HG03139 (cell line): ENCODE results near the gene PHYKPL.
"Not testable (repeated sequence)": the region's sequence is repeated elsewhere in the genome, so short reads cannot be mapped to it uniquely, and the experiment has no call there.

Experiments
- ATAC-seq: cut with Tn5 transposase; IDR thresholded peaks from one replicate; pipeline ENCODE4 v1.9.1; 2021; ENCODE audit not compliant: unreplicated experiment

The PHYKPL gene

DNA sequence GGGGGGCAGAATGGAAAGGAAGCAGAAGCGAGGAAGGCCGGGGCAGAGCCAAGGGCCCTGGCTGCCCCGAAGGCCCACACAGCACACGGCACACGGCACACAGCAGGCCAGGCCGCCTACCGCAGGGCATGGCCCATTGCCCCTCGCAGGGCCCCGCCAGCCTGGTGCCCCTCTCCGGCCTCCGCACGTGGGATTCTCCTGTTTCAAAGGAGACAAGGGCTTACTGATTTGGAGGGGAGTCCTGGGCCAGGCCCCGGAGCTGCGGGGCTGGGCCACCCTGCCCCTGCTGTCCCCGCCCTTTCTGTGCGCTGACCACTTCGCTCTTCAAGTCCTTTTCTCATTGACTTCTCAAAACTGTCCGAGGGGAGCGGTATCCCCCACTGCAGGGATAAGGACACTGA lies 7.7 kb upstream of the PHYKPL start:
- ATAC-seq, result no peak

DNA sequence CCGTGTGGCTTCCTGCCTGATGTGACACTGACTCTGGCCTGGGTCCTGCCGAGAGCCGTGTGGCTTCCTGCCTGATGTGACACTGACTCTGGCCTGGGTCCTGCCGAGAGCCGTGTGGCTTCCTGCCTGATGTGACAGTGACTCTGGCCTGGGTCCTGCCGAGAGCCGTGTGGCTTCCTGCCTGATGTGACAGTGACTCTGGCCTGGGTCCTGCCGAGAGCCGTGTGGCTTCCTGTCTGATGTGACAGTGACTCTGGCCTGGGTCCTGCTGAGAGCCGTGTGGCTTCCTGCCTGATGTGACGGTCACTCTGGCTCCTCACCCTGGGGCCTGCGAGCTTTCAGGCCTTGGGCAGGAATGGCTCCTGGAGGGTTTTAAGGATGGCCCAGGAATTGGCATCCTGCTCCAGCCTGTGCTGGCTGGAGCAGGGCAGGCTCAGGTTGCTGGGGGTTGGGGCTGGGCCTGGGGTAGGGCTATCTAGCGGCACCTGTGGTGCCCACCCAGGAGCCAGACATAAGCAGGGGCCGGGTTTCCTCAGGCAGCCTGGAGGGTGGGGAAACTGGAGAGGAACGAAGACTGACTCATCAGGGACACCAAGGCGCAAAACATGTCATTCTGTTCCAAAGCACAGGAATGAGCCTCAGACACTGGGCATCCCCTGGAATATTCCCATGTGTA lies 7.2 kb upstream of the PHYKPL start:
- not testable (repeated sequence) for ATAC-seq

DNA sequence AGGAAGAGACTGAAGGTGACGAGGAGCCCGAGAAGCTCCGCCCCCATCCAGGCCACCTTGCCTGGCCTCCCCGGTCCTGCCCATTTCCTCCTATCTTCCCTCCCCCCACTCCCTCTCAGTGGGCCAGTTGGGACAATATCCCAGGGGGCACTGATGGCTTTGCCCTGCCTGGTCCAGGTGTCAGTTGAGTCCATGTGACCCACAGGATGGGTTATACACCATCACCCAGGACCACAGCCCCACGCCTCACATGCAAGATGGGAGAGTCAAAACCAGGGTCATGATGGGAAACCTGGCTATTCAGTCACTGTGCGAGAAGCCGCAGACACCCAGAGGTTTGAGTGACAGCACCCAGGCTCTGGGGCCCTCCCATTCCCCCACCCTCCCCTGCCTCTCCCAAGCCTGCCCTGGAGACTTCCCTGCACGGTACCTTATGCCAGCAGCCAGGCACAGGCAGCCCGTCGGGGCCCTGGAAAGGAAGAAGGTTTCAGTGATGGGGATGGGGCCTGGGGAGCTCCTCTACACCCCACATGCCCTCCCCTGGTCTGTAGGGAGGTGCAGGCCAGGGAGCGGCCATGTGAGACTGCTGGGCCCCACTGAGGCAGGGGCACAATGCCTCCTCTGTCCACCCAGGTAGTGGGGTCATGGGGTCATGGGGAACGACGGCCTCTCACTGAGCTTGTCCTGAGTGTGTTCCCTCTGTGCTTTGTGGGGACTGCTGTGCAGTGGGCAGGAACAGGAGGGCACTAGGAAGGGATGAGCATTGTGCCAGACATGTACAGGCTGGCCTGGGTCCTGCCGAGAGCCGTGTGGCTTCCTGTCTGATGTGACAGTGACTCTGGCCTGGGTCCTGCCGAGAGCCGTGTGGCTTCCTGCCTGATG lies 6.3 kb upstream of the PHYKPL start:
- ATAC-seq, result no peak

DNA sequence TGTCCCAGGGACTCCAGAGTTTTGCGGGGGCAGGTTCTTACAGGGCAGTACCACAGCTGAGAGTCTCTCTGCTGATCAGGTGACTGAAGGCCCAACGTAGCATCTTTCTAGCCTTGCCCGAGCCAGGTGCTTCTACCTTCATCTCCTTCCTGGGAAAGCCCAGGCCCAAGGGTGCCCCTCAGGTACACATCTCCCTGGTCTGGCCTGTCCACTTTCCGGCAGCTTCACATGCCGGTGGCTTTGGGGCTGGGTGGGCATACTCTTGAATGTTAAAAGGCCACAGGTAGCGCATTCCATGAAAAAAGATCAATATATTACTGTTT lies 5.7 kb upstream of the PHYKPL start:
- no peak for ATAC-seq

DNA sequence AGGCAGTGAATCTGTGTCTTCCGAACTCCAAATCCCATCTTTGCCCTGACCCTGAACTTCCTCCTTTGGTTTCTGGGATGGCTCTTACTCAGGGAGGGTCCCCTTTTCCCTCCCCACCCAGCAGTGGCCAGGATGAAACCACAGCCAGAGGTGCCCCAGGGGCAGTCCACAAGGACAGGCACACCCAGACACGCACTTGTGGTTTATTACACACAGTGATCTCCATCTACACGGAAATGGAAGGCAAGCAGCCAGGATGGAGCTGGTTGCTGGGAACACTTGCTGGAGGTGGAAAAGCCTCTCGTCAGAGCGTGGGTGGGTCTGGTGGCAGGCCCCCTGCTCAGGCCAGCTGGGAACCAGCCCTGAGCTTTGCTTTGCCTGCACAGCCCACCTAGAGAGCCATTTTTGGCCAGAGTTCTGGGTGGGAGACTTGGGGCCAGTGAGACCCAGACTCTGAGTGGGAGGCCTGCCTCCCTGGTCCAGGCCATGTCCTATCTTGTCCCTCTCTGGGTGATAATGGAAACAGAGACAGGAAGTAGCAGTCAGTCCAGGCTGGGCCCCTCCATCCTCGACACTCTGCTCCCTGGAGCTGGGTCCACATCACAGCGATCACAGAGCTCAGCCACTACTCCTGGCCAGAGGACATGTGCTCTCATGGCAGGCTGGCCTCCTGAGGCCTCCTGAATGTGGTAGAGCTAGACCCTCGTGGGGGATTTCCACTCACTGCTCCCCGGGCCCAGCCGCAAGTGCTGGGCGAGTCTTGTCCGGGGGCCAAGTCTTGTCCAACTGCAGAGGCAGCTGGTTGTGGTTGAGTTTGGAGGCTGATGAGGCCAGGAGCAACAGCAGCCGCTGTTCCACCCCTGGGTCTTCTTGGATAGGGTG lies 5.1 kb upstream of the PHYKPL start:
- no peak for ATAC-seq

DNA sequence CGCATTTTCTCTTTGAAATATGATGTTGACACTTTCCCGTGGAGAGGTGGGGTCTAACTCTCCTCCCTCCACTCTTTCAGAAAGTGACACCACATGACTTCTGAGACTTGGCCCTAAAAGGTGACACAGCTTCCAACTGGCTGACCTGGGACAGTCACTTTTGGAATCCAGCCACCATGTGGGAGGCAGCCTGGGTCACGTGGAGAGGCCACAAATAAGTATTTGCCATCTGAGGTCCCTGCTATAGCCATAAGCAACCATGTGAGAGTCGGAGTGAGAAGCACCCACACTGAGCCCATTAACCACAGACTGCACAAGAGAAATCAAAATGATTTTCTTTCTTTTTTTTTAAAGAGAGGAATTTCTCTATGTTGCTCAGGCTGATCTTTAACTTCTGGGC lies 4.1 kb upstream of the PHYKPL start:
- no peak for ATAC-seq

DNA sequence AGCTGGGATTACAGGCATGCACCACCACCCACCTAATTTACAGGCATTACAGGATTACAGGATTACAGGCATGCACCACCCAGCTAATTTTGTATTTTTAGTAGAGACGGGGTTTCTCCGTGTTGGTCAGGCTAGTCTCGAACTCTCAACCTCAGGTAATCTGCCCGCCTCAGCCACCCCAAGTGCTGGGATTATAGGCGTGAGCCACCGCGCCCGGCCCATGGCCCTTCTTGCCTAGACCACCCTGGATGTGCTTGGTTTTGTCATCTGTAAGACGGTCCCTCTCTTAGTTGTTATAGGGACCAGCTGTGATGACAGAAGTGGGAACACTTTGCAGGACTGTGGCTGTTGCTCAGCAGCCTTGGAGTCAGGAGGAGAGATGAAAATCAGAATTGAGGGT lies 3.5 kb upstream of the PHYKPL start:
- ATAC-seq, result no peak

DNA sequence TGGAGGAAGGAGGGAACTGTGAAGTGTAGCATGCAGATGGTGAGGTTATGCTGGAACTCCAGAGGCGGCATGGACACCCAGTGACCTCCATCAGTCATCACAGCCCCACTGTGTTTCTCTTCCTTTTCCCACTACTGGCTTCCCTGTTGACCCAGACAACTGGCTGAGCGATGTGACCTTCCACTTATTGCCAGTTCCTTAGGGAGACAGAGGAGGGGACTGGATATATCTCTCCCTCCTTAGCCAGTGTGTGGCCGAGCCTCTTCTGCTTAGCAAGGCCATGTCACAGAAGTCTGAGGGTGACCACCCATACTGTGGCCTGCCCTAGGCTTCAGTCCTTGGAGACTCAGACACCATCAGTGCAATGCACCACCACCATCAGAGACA lies 3.0 kb upstream of the PHYKPL start:
- no peak for ATAC-seq

DNA sequence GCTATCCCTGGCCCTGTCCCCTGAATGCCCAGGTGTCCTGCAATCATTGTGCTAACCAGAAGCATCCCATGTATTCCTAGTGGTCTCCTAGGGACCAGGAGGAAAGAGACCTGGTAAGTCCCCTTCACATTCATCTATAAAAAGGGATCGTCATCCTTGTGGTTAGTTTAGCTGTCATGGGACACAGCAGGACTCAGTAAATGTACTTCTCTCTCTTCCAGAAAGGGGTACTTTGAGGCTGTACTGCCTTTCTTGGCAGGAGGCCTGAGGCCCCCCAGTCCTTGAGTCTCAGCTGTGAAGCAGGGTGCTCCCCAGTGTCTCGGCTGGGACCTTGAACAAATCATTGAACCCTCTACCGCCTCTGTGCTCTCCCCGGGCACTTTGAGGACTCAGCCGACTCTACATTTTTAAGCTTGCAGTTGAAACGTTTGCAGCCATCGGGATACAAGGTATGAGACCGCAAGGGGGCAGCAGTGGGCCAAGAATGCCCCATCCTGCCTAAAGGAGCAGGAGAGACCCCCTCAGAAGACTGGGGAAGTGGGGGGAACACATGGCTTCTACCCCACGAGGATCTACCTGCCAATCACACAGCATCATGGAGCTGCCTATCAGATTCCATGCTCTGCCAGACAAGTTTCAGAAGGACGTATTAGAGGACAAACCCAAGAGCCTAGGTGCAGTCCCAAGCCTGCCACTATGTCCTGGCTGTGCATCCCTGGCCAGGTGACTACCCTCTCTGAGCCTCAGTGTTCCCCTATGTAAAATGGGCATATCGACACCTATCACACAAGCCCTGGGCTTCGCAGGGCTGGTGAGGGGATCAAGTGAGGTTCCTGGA lies 2.4 kb upstream of the PHYKPL start:
- ATAC-seq, result no peak

DNA sequence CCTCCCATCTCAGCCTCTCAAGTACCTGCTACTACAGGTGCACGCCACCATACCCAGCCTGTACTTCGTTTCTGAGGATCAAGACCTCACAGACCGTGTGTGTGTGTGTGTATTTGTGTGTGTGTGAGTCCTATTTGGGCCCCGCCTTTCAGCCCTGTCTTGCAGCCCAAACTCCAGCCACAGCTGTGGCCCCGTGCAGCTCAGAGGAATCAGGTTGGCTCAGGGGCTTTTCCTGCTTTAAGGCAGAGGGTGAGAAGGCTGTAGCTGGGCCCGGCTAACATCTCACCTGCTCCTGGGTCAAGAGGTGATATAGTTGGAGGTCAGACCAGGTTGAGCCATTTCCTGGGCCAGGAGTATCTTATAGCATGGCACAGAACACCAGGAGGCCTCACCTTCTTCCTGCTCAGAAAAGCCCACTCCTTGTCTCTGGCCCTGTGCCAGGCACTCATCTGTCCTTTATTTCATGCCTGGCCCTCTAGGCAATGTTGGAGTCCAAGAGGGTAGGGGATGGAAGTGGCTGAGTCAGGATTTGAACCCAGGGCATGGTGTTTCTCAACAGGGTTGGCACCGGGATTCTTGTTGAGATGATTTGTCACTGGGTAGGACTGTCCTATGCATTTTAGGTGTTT lies 1.6 kb upstream of the PHYKPL start:
- no peak for ATAC-seq

DNA sequence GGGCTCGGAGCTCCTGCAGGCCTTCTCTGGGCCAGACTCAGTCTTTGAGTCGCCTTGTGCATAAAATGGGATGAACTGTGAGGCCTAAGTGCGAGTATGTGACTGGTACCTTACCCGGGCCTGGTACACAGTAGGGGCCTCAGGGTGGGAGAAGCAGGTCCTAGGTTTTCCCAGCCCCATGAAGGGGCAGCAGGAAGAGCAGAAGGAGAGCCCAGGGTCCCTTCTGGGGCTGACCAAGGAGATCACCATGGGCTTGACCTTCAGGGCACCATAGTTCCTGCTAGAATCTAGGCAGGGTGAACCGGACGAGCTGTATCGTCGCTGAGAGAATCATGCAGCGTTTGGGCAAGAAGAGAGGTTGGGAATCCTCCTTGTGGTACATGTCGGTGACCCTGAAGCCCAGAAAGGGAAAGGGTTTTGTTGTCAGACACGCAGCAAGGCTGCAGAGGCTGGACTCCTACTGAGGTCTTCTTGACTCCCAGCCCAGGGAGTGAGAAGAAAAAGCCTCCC lies 373 bp upstream of the PHYKPL start:
- ATAC-seq, result no peak

DNA sequence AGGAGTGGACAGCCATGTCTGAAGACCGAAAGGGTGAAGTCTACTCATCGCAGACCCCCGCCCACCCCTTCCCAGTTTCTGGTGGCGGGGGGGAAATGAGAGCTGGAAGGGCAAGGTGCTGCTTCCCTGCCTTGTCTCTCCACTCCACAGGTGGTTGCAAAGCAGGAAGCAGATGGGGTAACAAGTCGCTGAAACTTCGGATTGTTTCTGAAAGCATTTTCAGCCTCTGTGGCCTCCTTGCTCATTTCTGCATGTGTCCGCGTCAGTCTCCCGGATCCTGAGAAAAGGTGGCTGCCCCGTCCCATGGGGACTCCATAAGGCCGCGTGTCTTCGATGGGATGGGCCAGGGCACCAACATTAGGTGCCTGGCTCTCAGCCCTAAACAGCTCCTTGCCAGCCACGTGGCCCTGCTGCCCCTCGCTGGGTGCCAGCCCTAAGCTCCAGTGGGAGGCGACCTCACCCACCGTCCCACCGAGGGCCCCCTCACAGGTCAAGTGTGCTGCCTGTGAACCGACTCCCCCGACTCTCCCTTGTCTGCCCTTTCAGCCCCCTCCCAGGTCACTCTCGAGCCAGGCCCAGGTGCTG lies 971 bp downstream of the PHYKPL start:
- ATAC-seq, result no peak

DNA sequence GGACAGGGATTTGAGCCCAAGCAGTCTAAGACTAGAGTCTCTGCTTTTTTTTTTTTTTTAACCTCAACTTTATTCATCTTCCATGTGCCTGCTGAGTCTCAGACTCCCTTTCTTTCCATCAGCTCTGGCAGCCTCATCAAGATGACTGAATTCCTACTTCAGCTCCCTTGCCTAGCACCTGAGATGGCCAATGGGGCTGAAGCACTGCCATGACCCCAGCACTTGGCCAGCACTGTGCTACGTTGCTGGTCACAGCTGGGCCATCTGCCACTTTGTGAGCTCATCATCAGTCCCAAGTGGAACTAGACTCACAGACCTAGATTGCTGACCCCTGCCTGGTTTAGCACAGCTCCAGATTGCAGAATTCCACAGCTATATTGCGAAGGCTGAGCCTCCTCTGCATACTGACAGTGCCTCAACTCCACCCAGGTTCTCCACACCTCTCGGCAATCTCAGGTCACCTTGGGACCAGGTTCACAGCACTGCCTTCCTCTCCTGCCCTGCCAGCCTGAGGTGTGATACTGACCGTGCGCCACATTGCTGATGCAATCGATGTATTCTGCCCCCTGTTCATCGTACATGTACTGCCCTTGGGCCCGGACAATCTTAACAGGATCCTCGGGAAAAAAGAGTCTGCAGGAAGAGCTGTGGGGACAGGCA lies 1.6 kb downstream of the PHYKPL start:
- no peak for ATAC-seq

DNA sequence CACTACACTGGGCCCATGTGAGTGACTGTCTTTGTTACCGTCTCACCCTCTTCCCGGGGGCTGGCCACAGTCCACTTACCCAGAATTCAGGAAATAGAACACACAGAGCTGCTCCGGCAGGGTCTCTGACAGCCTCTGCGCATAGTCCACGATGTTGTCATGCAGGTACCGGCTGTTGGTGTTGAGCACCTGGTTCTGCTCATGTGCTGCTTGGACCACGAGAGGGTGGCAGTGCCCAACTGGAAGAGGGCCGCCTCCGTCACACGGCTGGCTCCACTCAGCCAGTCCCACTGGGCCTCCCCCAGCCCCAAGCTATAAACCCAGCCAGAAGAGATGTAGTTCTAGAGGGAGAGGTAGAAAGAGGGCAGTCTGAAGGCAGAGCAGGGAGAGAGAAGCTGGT lies 2.7 kb downstream of the PHYKPL start:
- ATAC-seq, result no peak

DNA sequence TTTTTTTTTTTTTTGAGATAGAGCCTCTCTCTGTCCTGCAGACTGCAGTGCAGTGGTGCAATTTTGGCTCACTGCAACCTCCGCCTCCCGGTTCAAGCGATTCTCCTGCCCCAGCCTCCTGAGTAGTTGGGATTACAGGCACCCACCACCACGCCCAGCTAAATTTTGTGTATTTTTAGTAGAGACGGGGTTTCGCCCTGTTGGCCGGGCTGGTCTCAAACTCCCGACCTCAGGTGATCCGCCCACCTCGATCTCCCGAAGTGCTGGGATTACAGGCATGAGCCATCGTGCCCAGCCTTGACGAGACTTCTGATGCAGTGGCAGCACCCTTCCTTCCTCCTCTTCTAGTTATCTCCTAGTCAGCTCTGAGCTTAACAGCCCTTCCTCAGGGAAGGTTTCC lies 3.5 kb downstream of the PHYKPL start:
- ATAC-seq, result not testable (repeated sequence)

DNA sequence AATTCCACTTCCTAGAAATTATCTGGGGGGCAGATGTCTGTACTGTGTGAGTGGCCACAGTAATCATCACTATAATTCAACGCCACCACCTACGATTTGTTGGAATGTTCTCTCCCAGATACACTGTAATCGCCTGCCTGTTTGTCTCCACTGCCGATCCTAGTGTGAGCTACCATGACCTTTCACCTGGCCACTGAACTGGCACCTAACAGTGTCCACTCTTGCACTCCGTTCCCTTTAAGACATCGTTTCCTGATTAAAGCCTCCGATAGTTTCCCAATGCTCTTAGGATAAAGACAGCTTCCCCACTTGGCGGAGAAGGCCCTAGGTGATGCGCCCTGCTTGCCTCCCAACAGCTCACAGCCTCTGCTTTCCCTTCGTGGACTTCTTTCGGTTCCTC lies 4.0 kb downstream of the PHYKPL start:
- ATAC-seq, result no peak

DNA sequence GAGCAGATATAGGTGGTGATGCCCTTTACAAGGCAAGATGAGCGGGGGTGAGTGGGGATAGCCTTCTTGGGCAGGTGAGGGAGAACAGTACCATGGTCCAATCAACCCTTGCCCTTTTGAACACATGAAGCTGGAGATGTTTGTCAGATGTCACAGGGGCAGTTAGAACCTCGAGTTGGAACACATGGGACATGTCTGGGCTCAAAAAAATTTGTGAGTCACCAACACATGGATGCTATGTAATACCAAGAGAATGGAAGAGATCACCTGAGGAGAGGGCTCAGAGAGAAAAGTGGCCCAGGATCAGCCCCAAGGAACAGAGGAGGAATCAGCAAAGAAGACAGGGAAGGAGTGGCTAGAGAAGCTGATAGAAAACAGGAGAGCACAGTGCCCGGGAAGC lies 4.7 kb downstream of the PHYKPL start:
- ATAC-seq, result no peak

DNA sequence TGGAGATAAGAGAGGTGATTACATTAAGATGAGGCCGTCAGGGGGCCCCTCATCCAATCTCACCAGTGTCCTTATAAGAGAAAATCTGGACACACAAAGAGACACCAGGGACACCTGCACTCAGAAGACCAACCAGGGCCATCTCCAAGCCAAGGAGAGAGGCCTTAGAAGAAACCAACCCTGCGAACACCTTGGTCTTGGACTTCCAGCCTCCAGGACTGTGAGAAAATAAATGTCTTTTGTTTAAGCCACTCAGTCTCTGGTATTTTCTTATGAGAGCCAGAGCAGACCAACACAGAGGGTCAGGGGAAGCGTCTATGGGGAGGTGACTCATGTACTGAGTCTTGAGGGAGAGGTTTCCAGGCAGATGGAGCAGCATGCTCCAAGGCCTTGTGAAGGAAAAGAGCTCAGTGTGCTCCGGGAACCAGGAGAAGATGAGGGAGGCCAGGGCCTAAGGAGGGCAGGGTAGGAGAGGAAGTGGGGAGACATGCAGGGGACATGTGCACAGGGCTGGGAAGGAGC lies 5.4 kb downstream of the PHYKPL start:
- no peak for ATAC-seq

DNA sequence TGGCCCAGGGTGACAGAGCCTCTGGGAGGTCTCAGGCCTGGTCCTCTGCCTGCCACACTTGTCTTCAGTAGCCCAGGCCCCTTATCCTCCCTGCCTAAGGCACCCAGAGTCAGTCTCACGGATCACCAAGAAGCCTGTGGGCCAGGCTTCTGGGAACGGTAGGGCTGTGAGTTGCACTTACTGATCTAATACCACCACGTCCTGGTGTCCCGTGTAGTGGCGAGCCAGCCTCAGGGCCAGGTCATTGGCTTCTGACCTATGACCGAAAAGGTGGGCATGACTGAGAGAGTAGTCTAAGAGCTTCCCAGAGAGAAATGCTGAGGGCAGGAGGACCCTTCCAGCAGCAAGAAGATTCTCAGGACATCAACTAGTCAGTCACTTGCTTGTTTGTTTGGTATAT lies 7.4 kb downstream of the PHYKPL start:
- ATAC-seq, result no peak
